OCI-LY1 (cell line): ENCODE measurements around the gene LIN28A.

ENCODE experiments used
- H2AFZ ChIP-seq: fragments of 200-600 bp; sonication (generic), shearing (Covaris generic); 2 replicates; pipeline ENCODE4 v1.6.0; 2014; ENCODE audit warnings: antibody characterized with exemption, mild to moderate bottlenecking, low read length
- H3F3A ChIP-seq: fragments of 200-600 bp; sonication (generic), shearing (Covaris generic); 2 replicates; pipeline ENCODE4 v1.6.0; 2014; ENCODE audit warnings: mild to moderate bottlenecking, antibody characterized with exemption, low read length, moderate library complexity; ENCODE audit not compliant: insufficient read depth
- H3K27ac ChIP-seq: fragments of 200-600 bp; sonication (generic); 2 replicates; pipeline ENCODE4 v1.5.1; 2014; ENCODE audit warnings: low read length, mixed run types, mild to moderate bottlenecking, low read depth; ENCODE audit not compliant: poor library complexity, severe bottlenecking
- H3K27me3 ChIP-seq: fragments of 200-600 bp; sonication (generic); 2 replicates; pipeline ENCODE4 v1.6.0; 2014; ENCODE audit warnings: antibody characterized with exemption, mild to moderate bottlenecking, low read length, moderate library complexity; ENCODE audit not compliant: insufficient read depth
- H3K36me3 ChIP-seq: fragments of 200-600 bp; sonication (generic); 2 replicates; pipeline ENCODE4 v1.6.1; 2014; ENCODE audit warnings: mild to moderate bottlenecking, antibody characterized with exemption, low read length, moderate library complexity, mixed read lengths; ENCODE audit not compliant: insufficient read depth
- H3K4me1 ChIP-seq: fragments of 200-600 bp; sonication (generic); 2 replicates; pipeline ENCODE4 v1.5.1; 2014; ENCODE audit warnings: mild to moderate bottlenecking, low read length, moderate library complexity; ENCODE audit not compliant: insufficient read depth, severe bottlenecking
- H3K4me2 ChIP-seq: fragments of 200-600 bp; sonication (generic), shearing (Covaris generic); 2 replicates; pipeline ENCODE4 v1.6.1; 2014; ENCODE audit warnings: low read length
- H3K4me3 ChIP-seq: fragments of 200-600 bp; sonication (generic); 2 replicates; pipeline ENCODE4 v1.5.1; 2014; ENCODE audit warnings: low read length, low read depth, mild to moderate bottlenecking, mixed read lengths; ENCODE audit not compliant: poor library complexity, severe bottlenecking
- H3K79me2 ChIP-seq: fragments of 200-600 bp; shearing (Covaris generic); 2 replicates; pipeline ENCODE4 v1.6.1; 2016; ENCODE audit warnings: mixed run types, low read length, mixed read lengths; ENCODE audit not compliant: insufficient read depth
- H3K9ac ChIP-seq: fragments of 200-600 bp; sonication (generic), shearing (Covaris generic); 2 replicates; pipeline ENCODE4 v1.6.1; 2014; ENCODE audit warnings: mild to moderate bottlenecking, low read length, mixed read lengths
- H3K9me2 ChIP-seq: fragments of 200-600 bp; sonication (generic), shearing (Covaris generic); 2 replicates; pipeline ENCODE4 v1.6.1; 2014; ENCODE audit warnings: low read depth, mild to moderate bottlenecking, low read length, mixed read lengths
- H3K9me3 ChIP-seq: fragments of 200-600 bp; shearing (Covaris generic); 2 replicates; pipeline ENCODE4 v1.6.1; 2014; ENCODE audit warnings: low read length, mixed read lengths
- H4K20me1 ChIP-seq: fragments of 200-600 bp; sonication (generic), shearing (Covaris generic); 2 replicates; pipeline ENCODE4 v1.6.0; 2016; ENCODE audit warnings: mild to moderate bottlenecking, low read length; ENCODE audit not compliant: insufficient read depth
- EZH2 ChIP-seq: fragments of 200-600 bp; sonication (generic), shearing (Covaris generic); IDR thresholded peaks from 2 replicates; pipeline ENCODE4 v1.8.0; 2017; ENCODE audit warnings: borderline replicate concordance, mixed run types, mild to moderate bottlenecking, antibody characterized with exemption, low read length, moderate library complexity, mixed read lengths
- TF ChIP-seq, protein P1 (sequence below): fragments of 200-600 bp; sonication (generic), shearing (Covaris generic); IDR thresholded peaks from 2 replicates; pipeline ENCODE4 v1.5.1; 2017; ENCODE audit warnings: mild to moderate bottlenecking, antibody characterized with exemption, low read length, moderate library complexity, mixed read lengths

Gene LIN28A

DNA sequence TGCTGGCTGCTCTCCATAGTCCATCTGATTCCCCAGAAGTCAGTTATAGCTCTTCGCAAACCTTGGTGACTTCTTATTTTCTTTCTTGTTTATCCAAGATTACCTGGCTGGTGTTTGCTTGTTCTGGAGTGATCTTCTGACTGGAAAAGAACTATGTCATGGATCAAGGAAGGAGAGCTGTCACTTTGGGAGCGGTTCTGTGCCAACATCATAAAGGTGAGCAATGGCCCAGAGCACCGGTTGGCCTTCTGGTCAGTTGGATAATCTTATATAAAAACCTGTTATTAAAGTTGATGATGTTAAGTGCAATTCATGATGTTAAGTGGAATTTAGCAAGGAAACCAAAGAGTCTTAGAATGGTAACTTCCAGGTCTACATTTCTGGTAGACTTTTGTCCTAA lies 22.2 kb downstream of the LIN28A start:
- H3K4me2 ChIP-seq, result peak overlapping the region; percentile 85
- no peaks in the 10 kb centered on the region for H3K9me2 ChIP-seq
- no peaks in the 10 kb centered on the region for H3F3A ChIP-seq
- no peak overlapping the region for H3K27ac ChIP-seq
- peak overlapping the region; percentile 88 for H3K4me3 ChIP-seq
- H3K4me1 ChIP-seq, result peaks cover 20% of the 10 kb centered on the region
- peak overlapping the region; percentile 85 for H3K9ac ChIP-seq
- H2AFZ ChIP-seq, result no peak overlapping the region
- H4K20me1 ChIP-seq, result no peaks in the 10 kb centered on the region
- H3K79me2 ChIP-seq, result no peaks in the 10 kb centered on the region
- H3K9me3 ChIP-seq, result no peaks in the 10 kb centered on the region
- TF ChIP-seq, protein P1, sequence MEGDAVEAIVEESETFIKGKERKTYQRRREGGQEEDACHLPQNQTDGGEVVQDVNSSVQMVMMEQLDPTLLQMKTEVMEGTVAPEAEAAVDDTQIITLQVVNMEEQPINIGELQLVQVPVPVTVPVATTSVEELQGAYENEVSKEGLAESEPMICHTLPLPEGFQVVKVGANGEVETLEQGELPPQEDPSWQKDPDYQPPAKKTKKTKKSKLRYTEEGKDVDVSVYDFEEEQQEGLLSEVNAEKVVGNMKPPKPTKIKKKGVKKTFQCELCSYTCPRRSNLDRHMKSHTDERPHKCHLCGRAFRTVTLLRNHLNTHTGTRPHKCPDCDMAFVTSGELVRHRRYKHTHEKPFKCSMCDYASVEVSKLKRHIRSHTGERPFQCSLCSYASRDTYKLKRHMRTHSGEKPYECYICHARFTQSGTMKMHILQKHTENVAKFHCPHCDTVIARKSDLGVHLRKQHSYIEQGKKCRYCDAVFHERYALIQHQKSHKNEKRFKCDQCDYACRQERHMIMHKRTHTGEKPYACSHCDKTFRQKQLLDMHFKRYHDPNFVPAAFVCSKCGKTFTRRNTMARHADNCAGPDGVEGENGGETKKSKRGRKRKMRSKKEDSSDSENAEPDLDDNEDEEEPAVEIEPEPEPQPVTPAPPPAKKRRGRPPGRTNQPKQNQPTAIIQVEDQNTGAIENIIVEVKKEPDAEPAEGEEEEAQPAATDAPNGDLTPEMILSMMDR, result no peak
- no peak for TF ChIP-seq EZH2
- H3K27me3 ChIP-seq, result no peaks in the 10 kb centered on the region
- peaks cover 16% of the 10 kb centered on the region for H3K36me3 ChIP-seq

DNA sequence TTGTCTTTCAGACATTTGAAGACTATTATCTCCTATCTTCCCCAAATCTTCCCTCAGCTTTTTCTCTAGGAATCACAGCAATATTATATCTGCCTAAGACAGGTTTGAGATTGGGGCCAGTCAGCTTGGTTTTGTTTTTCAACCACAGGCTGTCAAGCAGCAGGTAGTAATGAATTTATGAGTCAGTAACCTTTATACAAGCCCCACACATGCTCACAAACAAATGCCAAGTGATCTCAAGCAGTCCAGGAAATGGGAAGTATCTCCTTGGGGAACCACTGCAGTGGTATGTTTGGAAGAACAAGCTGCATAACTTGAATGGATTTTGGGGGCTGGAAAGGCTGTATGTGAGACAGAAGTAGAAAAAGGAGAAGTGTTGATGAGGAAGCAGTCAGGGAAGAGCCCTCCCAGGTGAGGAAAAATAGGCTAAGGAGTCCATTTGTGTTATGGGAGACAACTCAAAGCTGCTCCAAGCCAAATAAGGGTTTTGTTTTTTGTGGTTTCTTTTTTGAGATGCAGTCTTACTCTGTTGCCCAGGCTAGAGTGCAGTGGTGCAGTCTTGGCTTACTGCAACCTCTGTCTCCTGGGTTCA lies 23.6 kb downstream of the LIN28A start:
- H3K9me2 ChIP-seq, result no peaks in the 10 kb centered on the region
- no peaks in the 10 kb centered on the region for H4K20me1 ChIP-seq
- peaks cover 20% of the 10 kb centered on the region for H3K4me1 ChIP-seq
- no peak overlapping the region for H3K4me3 ChIP-seq
- H2AFZ ChIP-seq, result no peak overlapping the region
- no peak overlapping the region for H3K4me2 ChIP-seq
- H3F3A ChIP-seq, result no peaks in the 10 kb centered on the region
- H3K79me2 ChIP-seq, result no peaks in the 10 kb centered on the region
- no peaks in the 10 kb centered on the region for H3K9me3 ChIP-seq
- no peak overlapping the region for H3K9ac ChIP-seq
- TF ChIP-seq EZH2, result no peak
- TF ChIP-seq, protein P1, result no peak
- peaks cover 30% of the 10 kb centered on the region for H3K36me3 ChIP-seq
- no peaks in the 10 kb centered on the region for H3K27me3 ChIP-seq
- no peak overlapping the region for H3K27ac ChIP-seq

DNA sequence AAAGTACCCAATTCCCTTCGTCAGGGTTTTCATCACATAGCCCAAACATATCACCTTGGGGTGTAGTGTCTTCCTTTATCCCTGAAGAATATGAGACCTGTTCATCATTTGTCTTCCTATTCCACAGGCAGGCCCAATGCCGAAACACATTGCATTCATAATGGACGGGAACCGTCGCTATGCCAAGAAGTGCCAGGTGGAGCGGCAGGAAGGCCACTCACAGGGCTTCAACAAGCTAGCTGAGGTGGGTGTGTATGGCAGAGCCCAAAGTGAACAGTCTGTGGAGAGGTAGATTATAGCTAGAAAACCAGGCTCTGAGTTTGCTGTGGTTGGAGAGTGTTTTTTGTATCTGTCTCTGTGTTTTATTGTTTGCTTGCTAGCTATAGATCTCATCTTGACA lies 27.4 kb downstream of the LIN28A start:
- Histone ChIP-seq H4K20me1 (no peaks in the 10 kb centered on the region), H3K9me3 (no peaks in the 10 kb centered on the region), H3K4me1 (peaks cover 6% of the 10 kb centered on the region), H3K27me3 (no peaks in the 10 kb centered on the region), H2AFZ (no peak overlapping the region), H3K9me2 (no peaks in the 10 kb centered on the region), H3K9ac (no peak overlapping the region), H3K27ac (no peak overlapping the region), H3K4me3 (no peak overlapping the region), H3F3A (no peaks in the 10 kb centered on the region), H3K36me3 (peaks cover 62% of the 10 kb centered on the region), H3K4me2 (no peak overlapping the region), H3K79me2 (no peaks in the 10 kb centered on the region)
- TF ChIP-seq, protein P1, result no peak
- TF ChIP-seq EZH2, result no peak
